Measurements from ENCODE around the gene STK32C. TPM values are rescaled to one million over a fixed set of nuclear protein-coding genes. Genes with fewer than 3 reads are reported as not detected.

STK32C gene
- total RNA-seq, 1 donor from 2014 or later = 19.6 TPM

DNA sequence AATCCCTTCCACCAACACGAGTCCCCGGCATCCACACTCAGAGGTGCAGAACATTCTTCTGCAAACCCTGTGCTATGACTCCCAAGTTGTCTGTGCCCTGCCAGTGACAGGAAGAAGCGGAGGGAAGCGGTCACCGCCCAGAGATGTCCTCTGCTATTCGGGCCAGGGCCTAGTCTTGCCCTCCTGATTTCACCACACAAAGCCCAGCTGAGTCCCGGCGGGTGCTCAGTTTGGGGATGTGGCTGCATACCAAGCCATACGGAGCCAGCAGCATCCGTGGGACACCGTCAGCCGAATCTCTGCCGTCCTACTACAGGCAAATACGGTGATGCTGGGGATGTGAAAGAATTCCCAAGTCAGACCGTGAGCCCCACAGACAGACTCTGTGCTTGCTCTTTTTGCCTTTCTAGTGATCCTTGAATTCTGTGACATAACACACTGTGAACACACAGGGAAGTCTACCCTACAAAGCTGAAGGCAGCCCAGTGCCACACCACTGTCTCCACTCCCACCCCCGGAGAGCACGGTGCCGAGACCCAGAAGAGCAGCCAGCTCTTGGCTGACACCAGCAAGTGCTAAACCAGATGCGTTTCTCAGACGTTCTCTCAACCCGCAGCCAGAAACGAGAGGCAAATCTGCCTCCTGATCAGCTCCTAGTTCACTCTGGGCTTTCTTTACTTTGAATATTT lies 2.0 kb downstream of the STK32C start:
- Mint-ChIP-seq H3K36me3 (ENCODE audit: low read depth) (peaks cover 7% of the 10 kb centered on the region), H3K4me1 (peaks cover 9% of the 10 kb centered on the region), H3K27ac (ENCODE audit: unreplicated experiment) (no peak overlapping the region), H3K4me3 (peak overlapping the region; percentile 74), H3K9me3 (no peaks in the 10 kb centered on the region), H3K27me3 (ENCODE audit: low read depth) (peaks cover 43% of the 10 kb centered on the region)
- TF ChIP-seq, protein P1, sequence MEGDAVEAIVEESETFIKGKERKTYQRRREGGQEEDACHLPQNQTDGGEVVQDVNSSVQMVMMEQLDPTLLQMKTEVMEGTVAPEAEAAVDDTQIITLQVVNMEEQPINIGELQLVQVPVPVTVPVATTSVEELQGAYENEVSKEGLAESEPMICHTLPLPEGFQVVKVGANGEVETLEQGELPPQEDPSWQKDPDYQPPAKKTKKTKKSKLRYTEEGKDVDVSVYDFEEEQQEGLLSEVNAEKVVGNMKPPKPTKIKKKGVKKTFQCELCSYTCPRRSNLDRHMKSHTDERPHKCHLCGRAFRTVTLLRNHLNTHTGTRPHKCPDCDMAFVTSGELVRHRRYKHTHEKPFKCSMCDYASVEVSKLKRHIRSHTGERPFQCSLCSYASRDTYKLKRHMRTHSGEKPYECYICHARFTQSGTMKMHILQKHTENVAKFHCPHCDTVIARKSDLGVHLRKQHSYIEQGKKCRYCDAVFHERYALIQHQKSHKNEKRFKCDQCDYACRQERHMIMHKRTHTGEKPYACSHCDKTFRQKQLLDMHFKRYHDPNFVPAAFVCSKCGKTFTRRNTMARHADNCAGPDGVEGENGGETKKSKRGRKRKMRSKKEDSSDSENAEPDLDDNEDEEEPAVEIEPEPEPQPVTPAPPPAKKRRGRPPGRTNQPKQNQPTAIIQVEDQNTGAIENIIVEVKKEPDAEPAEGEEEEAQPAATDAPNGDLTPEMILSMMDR (conservative IDR thresholded peaks at IDR 0.05) = no peak
- DNase-seq (ENCODE audit: low read depth, low spot score) = no peak

DNA sequence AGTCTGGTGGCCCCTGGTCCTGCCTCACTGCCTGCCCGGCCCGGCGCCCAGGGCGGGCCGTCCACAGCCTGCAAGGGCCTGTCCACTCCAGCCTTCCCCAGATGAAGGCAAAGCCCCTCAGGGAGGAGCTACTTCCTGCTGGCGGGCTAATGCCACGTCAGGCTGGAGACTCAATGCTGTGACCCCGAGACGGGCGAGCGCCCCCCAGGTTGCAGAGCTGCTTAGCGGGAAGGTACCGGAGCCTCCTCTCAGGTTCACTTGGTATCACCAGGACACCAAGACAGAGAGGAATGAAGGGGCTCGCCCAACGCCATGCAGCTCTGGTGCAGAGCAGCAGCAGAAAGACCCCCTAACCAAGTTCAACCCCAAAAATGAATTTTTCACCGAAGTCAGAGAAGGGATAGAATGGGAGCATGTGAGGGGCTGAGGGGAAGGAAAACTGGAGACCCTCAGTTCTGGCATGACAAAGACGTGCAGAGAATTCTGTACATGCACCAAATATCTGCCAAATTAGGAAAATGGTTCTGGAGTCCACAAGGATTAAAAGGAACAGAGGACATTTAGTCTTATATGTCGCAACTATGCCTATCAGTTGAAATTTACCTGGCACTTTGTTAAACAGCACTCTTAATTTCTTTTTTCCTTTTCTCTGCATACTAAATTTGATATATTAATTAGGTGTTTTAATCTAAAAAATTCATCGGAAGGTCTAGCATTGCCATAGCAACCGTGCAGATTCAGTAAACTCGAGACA lies 2.8 kb downstream of the STK32C start:
- DNase-seq (ENCODE audit: low read depth, low spot score) = no peak
- Mint-ChIP-seq H3K27ac (ENCODE audit: unreplicated experiment) (no peak overlapping the region), H3K9me3 (no peaks in the 10 kb centered on the region), H3K4me1 (peaks cover 9% of the 10 kb centered on the region), H3K36me3 (ENCODE audit: low read depth) (peaks cover 7% of the 10 kb centered on the region), H3K4me3 (peak overlapping the region; percentile 74), H3K27me3 (ENCODE audit: low read depth) (peaks cover 36% of the 10 kb centered on the region)
- TF ChIP-seq, protein P1 (conservative IDR thresholded peaks at IDR 0.05) = no peak

DNA sequence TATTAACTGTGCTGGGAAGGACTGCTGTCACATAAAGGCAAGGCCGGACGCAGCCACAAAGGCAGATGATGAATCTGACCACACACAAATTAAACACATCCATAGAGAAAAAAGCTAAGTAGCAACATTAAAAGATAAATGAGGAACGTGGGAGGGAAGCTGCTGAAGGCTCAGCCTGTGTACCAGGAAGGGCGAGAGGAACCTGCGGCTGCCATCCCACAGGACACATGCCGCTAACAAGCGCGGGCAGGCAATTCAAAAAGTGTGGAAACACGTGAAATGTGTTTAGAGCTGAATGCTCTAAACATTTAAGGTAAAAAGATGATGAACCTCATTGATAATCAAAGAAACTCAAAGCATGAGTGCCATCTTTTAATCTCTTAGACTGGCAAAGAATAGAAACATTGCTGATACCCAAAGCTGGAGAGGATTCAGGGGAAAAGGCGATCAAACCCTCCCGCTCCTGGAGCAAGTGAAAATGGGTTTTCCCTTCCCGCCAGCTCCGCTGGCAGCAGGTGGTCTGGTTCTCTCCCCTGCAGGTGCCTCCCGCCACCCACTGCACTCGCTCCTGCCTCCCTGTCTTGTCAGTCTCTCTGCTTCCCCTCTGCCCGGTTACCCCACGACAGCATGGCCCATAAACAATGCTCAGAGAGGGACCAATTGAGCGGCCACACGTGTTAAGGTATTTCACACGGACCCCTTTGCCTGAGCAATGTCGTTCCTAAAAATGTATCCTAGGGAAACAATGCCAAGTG lies 4.2 kb downstream of the STK32C start:
- Mint-ChIP-seq H3K9me3 (no peaks in the 10 kb centered on the region), H3K4me1 (peaks cover 4% of the 10 kb centered on the region), H3K36me3 (ENCODE audit: low read depth) (peaks cover 7% of the 10 kb centered on the region), H3K27ac (ENCODE audit: unreplicated experiment) (no peak overlapping the region), H3K4me3 (peak overlapping the region; percentile 34), H3K27me3 (ENCODE audit: low read depth) (peaks cover 24% of the 10 kb centered on the region)
- TF ChIP-seq, protein P1 (conservative IDR thresholded peaks at IDR 0.05) = no peak
- no peak for DNase-seq (ENCODE audit: low read depth, low spot score)

DNA sequence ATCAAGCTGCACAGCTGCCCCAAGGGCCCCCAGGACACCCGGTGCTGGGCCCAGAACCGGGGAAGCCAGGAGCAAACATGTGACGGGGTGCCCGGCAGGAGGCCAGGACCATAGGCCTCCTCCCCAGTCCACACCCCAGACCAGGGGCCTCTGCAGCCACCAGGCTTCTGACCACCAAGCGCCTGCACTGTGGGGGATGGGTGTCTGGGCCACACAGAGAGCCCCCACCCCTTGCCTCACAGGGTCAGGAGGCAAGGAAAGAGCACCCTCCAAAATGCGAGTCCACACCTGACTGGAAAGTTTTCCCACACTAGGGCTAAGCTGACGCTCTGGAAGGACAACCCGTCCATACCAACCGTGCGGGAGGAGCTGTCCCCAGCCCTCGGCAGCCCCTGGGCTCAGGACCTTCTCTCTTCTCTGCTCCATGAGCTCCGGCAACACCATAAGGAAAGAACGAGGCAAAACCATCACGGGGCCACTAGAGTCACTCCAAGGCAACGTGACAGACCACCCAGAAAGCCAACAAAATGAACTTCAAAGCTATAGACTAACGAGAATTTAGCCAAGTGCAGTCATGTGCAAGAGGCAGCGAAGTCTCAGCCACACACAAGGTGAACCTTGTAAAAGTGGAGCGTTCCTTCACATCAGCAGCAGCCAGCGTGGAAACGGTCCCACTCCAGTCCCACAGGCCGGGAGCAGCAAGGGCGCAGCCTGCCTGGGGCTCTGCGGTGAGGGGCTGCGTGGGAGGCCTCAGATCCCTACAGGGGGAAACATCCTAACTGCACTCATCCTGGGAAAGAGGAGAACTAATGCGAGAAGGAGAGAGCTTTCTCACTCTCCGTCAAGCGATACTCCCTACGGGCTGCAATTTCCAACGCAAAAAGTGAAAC lies 5.1 kb downstream of the STK32C start:
- Mint-ChIP-seq H3K4me1 (peaks cover 4% of the 10 kb centered on the region), H3K36me3 (ENCODE audit: low read depth) (peaks cover 7% of the 10 kb centered on the region), H3K4me3 (peak overlapping the region; percentile 11), H3K27me3 (ENCODE audit: low read depth) (peaks cover 24% of the 10 kb centered on the region), H3K27ac (ENCODE audit: unreplicated experiment) (no peak overlapping the region), H3K9me3 (no peaks in the 10 kb centered on the region)
- TF ChIP-seq, protein P1 (conservative IDR thresholded peaks at IDR 0.05) = no peak
- no peak for DNase-seq (ENCODE audit: low read depth, low spot score)

Data from neural crest cell (in vitro differentiated cells).